GM19467 (cell line): ENCODE results near the gene GRIFIN.

Source experiments
- ATAC-seq: cut with Tn5 transposase; IDR thresholded peaks from one replicate; pipeline ENCODE4 v1.9.1; 2021; ENCODE audit warnings: mild to moderate bottlenecking, moderate library complexity; ENCODE audit not compliant: unreplicated experiment

The GRIFIN gene

GRCh38 chr7:2437136-2437535, 39.1 kb downstream of the GRIFIN start:
- ATAC-seq: no peak

- no peak for ATAC-seq
Observed at GRCh38 chr7:2436341-2437104, 39.7 kb downstream of the GRIFIN start.

GRCh38 chr7:2435146-2435545, 41.1 kb downstream of the GRIFIN start:
- ATAC-seq: no peak

GRCh38 chr7:2433713-2434550, 42.3 kb downstream of the GRIFIN start:
- no peak for ATAC-seq

GRCh38 chr7:2432910-2433712, 43.1 kb downstream of the GRIFIN start:
- no peak for ATAC-seq

- ATAC-seq: no peak
Observed at GRCh38 chr7:2431260-2431867, 44.8 kb downstream of the GRIFIN start.

- ATAC-seq: no peak
Observed at GRCh38 chr7:2425749-2426148, 50.4 kb downstream of the GRIFIN start.
